HL-60/S4 treated with retinoic acid at 250 ng/mL for 4 days and 3 days (cell line): Measurements from ENCODE around the gene CEACAM16.

ENCODE experiments used
- in situ Hi-C: fragments of 300-500 bp; cut with MboI; formaldehyde crosslinking; loops from 2 replicates; pipeline ENCODE4 v1.7.0; 2022; ENCODE audit warnings: low sequenced_read_pairs

The CEACAM16 gene

GRCh38 chr19:44723299-44723951 is 24.5 kb downstream of the CEACAM16 start:
- in situ Hi-C loops, result loop anchor here (5.0 kb wide), 1 partner anchor 49 kb away; no protein-coding TSS in a partner anchor

GRCh38 chr19:44723952-44724319 is 25.0 kb downstream of the CEACAM16 start:
- in situ Hi-C loops, result loop anchor here (5.0 kb wide), 1 partner anchor 48 kb away; no protein-coding TSS in a partner anchor

DNA sequence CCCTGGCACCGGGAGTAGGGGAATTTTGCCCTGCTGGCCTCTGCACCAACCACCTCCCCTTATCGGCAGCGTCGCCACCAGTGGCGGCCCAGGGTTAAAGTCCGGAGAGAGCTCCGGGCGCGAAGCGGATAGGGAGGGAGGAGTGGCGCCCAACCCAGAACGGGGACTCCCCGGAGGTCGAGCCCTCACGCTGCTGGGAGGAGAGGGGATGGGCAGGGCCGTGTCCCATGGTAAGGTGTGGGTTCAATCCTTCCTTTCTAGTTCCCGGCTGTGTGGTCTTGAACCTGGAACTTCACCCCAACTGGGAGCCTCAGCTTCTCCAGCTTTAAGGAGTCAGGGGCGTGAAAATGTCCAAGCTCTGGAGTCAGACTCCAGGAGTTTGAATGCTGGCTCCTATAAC is 26.3 kb downstream of the CEACAM16 start:
- in situ Hi-C loops, result no loop called here

DNA sequence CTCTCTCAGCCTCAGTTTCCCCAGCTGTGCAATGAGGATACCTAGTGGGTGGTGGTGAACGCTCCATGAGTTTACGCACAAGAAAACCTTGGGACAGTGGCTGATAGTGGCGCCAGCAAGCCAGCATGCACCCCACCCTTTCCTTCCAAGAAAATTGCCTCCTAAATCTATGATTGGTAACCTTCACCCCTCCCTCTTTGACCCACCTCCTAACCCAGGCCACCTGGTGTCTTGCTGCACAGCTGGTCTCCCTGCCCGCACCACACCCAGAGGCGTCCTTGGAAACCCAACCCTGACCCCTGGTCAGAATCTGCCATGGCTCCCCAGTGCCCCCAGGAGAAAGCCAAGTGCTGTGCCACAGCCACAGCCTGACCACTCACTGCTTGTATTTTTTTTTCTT is 26.7 kb downstream of the CEACAM16 start:
- in situ Hi-C loops, result no loop called here

GRCh38 chr19:44726465-44726864 is 27.5 kb downstream of the CEACAM16 start:
- in situ Hi-C loops, result no loop called here

DNA sequence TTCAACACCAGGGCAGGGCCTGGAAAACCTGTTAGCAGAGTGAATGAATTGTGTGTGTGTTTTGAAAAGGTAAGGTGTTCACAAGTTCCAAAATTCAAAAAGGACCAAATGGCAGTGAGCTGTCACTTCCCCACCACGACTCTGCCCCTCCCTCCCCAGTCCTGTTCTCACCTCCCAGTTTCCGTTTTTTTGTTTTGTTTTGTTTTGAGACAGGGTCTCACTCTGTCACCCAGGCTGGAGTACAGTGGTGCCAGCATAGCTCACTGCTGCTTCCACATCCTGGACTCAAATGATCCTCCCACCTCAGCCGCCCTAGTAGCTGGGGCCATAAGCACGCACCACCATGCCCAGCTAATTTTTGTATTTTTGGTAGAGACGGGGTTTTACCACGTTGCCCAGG is 29.2 kb downstream of the CEACAM16 start:
- in situ Hi-C loops, result no loop called here

GRCh38 chr19:44729516-44730033 is 30.6 kb downstream of the CEACAM16 start:
- in situ Hi-C loops, result no loop called here

DNA sequence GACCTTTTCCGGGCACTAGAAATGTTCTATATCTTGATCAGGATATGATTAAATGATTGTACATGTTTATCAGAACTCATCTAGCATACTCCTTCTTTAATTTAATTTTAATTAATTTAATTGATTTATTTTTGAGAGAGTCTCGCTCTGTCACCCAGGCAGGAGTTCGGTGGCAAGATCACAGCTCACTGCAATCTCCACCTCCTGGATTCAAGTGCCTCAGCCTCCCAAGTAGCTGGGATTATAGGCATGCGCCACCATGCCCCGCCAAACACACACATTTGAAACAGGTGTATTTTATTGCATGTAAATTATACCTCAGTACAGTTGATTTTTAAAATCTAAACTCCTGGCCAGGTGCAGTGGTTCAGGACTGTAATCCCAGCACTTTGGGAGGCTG is 32.1 kb downstream of the CEACAM16 start:
- in situ Hi-C loops, result no loop called here

GRCh38 chr19:44731622-44732021 is 32.7 kb downstream of the CEACAM16 start:
- in situ Hi-C loops, result no loop called here

- in situ Hi-C loops, result no loop called here
Measured at GRCh38 chr19:44732235-44733014, 33.5 kb downstream of the CEACAM16 start.

DNA sequence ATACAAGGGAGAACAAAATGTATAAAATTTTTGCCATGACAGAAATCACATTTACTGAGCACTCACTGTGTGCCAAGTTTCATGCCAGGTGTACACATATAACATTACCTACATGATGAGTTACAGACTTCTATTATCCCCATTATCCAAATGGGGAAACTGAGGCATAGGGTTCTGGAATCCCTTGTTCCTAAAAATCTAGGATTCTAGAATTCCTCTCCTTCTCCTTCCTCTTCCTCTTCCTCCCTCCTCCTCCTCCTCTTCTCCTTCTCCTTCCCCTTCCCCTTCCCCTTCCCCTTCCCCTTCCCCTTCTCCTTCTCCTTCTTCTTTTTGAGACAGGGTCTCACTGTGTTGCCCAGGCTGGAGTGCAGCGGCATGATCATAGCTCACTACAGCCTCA is 35.4 kb downstream of the CEACAM16 start:
- in situ Hi-C loops, result no loop called here

DNA sequence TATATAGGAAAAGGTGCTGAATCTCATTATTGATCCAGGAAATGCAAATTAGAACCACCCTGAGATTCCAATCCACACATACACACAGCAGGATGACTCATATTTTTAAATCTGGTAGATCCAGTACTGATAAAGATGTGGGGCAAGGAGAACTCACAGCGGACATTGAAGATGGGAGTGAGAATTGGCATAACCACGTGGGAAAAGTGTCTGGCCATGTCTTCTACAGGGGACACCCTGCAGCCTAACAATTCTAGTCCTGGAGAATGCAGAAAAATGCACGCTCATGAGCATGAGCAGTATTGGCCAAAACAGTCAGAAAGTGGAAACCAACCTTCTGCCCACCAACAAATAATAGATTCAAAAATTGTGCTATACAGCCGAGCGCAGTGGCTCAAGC is 36.1 kb downstream of the CEACAM16 start:
- in situ Hi-C loops, result no loop called here

DNA sequence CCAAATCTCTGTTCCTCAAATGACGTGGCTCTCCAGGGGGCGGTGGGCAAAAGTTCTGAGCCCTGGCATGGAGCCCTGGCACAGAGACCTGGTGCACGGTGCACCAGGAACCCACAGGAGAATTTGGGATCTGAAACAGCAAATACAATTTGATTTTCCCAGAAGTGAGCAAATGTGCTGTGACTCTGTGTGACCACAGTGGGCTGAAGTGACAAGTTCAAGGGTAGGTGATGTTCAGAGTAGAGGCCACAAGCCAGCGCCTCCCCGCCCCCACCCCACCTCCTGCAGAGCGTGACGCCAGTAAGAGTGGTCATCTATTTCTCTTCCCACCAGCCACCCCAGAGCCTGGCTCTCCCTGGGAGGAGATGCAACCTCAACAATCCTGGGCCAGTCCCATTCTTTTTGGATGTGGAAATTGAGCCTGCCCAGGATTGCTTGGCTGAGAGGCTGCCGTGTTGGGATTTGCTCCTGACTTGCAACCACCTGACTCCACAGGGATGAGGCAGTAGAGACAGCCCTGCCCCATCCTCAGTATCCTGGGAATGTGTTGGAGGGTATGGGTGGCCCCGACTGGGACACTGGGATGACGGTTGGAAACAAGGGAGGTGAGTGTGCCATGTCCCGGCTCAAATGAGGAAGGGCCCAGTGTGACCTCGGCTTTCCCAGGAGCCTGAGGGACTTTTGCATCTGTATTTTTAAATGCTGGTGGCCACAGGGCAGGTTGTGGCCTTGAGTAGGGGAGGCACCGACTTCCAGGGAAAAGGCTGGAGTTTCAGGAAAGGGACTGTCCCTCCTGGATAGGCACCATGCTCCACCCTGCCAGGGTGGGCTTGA is 38.5 kb downstream of the CEACAM16 start:
- in situ Hi-C loops, result no loop called here

- in situ Hi-C loops, result no loop called here
Measured at GRCh38 chr19:44738136-44738535, 39.2 kb downstream of the CEACAM16 start.

DNA sequence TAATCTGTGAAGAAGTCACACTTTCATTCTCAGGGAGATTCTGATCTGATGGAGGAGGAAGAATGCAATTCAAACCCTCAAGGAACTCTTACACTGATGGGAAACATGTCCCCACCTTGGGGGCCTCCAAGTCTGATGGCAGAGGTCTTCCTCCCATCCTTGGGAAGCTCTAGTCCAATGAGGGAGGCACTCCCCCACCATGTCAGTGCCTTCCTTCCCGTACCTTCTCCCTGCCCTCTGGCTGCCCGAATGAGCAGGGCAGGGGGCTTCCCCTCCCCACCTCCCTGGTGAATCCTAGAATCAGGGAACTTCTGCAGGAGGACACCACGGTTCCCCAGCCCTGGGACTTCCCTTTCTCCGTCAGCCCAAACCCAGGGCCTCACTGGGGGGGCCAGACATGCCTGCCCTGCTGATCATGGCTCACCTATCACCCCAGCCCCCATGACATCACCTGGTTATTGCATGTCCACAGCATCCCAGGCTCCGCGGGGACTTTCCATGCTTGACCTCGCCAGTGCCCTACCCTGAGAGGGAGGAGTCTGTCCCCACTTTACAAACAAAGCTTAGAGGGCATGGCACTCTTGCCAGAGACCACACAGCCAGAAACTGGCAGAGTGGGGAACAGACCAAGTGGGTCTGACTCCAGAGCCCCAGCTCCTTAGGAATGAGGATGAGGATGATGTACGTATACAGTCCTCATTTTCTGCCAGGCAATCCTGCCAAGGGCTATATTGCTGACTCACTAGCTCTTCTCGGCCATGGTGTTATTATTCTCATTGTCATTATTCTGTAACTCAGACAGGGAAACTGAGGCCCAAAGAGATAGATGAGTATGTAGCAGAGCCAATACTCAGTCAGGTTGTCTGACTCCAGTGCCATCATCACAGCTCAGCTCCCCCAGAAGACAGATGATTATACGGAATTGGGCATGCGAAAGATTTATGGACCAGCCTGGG is 39.9 kb downstream of the CEACAM16 start:
- in situ Hi-C loops, result no loop called here

- in situ Hi-C loops, result no loop called here
Measured at GRCh38 chr19:44740351-44740824, 41.4 kb downstream of the CEACAM16 start.

- in situ Hi-C loops, result no loop called here
Measured at GRCh38 chr19:44741258-44741731, 42.3 kb downstream of the CEACAM16 start.

DNA sequence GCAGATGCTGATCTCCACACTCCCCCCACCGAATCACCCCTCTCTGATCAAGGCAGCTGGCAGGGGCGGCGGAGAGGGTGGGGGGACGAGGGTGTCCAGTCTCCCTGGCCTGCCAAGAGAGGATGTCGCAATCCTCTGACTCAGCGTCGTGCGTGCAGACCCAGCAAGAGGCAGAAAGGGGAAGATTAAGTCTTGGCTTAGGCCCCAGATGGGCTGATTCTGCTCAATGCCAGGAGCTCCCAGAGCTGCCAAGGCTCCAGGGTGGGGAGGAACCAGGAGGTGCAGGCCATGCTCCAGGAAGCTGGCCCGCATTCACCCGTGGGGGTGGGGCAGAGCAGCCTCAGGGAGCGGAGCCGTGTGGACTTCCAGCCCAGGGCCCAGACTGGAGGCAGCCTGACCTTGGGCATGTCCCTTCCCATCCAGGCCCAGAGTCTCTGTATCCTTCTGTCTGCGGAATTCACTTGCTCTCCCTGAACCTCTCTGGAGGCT is 42.9 kb downstream of the CEACAM16 start:
- in situ Hi-C loops, result no loop called here

GRCh38 chr19:44742330-44743061 is 43.5 kb downstream of the CEACAM16 start:
- in situ Hi-C loops, result no loop called here
